Panc1 (cell line): ENCODE results near the gene CDK2. TPM values are rescaled to one million over a fixed set of nuclear protein-coding genes. Genes with fewer than 3 reads are reported as not detected.

ENCODE experiments used
- ATAC-seq: fragments of 200-7000 bp; cut with Tn5 transposase; 2 replicates; pipeline ENCODE4 v1.9.1; 2020; ENCODE audit warnings: mild to moderate bottlenecking, moderate library complexity
- BruUV-seq: library from RNA; stranded (reverse); fragments of 400-500 nt; replicated peaks from 2 replicates; lab custom pipeline; 2021; lab: Mats Ljungman, UMichigan
- CTCF ChIA-PET: fragments of 300-600 bp; sonication (Branson Sonifier 250); formaldehyde crosslinking; loops from one replicate; lab custom pipeline; 2022; ENCODE audit warnings: antibody characterized with exemption; lab: Charles Lee
- POLR2A ChIA-PET: fragments of 300-600 bp; sonication (Branson Sonifier 250); formaldehyde crosslinking; loops from one replicate; lab custom pipeline; 2022; ENCODE audit warnings: antibody characterized with exemption; lab: Charles Lee
- DNase-seq: peaks from one replicate; pipeline ENCODE4 v3.0.0-alpha.2; 2010; ENCODE audit warnings: low read depth, low spot score
- H3K27ac ChIP-seq: 2 replicates; pipeline ENCODE4 v1.5.1; 2011; ENCODE audit warnings: mild to moderate bottlenecking, low read length, inconsistent platforms
- H3K27me3 ChIP-seq: fragments of 200-500 bp; sonication (Bioruptor generic); 2 replicates; pipeline ENCODE4 v1.6.0; 2014; ENCODE audit warnings: low read length, inconsistent platforms; ENCODE audit not compliant: control insufficient read depth, insufficient read depth
- H3K36me3 ChIP-seq: fragments of 200-500 bp; sonication (Bioruptor generic); 2 replicates; pipeline ENCODE4 v1.5.1; 2014; ENCODE audit warnings: inconsistent platforms, mild to moderate bottlenecking, low read length, moderate library complexity; ENCODE audit not compliant: control insufficient read depth, insufficient read depth
- H3K4me1 ChIP-seq: 2 replicates; pipeline ENCODE4 v1.5.1; 2011; ENCODE audit warnings: inconsistent platforms, mild to moderate bottlenecking, low read length, moderate library complexity; ENCODE audit not compliant: control insufficient read depth, insufficient read depth
- H3K4me3 ChIP-seq, 2 experiments: 2 replicates each; pipeline ENCODE4 v1.5.1; 2011 to 2012; ENCODE audit warnings: low read depth in 2 of 2, low read length in 2 of 2, mild to moderate bottlenecking in 2 of 2, inconsistent platforms in 1 of 2, moderate library complexity in 1 of 2
- H3K9me3 ChIP-seq: fragments of 200-500 bp; sonication (Bioruptor generic); 2 replicates; pipeline ENCODE4 v1.5.1; 2014; ENCODE audit warnings: low read depth, mild to moderate bottlenecking, inconsistent platforms, low read length, moderate library complexity; ENCODE audit not compliant: control insufficient read depth, insufficient read depth
- CTCF ChIP-seq: fragments of 450-650 bp; IDR thresholded peaks from 2 replicates; pipeline ENCODE4 v1.5.1; 2017; ENCODE audit warnings: mild to moderate bottlenecking
- POLR2AphosphoS5 ChIP-seq: IDR thresholded peaks from 2 replicates; pipeline ENCODE4 v1.6.1; 2012; ENCODE audit warnings: mild to moderate bottlenecking, low read depth, low read length, moderate library complexity
- REST ChIP-seq, 2 experiments: IDR thresholded peaks; 2 replicates each; pipeline ENCODE4 v1.6.1; 2011 to 2012; ENCODE audit warnings: low read depth in 2 of 2, control low read depth in 1 of 2, low read length in 1 of 2, mild to moderate bottlenecking in 1 of 2, moderate library complexity in 1 of 2; ENCODE audit not compliant: insufficient read depth in 1 of 2
- SIN3A ChIP-seq: IDR thresholded peaks from 2 replicates; pipeline ENCODE4 v1.6.1; 2012; ENCODE audit warnings: low read depth, mild to moderate bottlenecking, low read length, moderate library complexity, borderline replicate concordance; ENCODE audit not compliant: insufficient read depth
- TCF7L2 ChIP-seq: IDR thresholded peaks from 2 replicates; pipeline ENCODE4 v1.6.1; 2011; ENCODE audit warnings: mild to moderate bottlenecking, low read depth, low read length, inconsistent platforms
- in situ Hi-C: cut with HindIII; loops from 2 replicates; pipeline ENCODE4 v1.10.0; 2016; ENCODE audit warnings: low sequenced_read_pairs, low pct_unique_long_range_greater_than_20kb
- intact Hi-C: fragments of 100-400 bp; cut with micrococcal nuclease; formaldehyde crosslinking; loops from one replicate; pipeline ENCODE4 v1.10.0; 2022; ENCODE audit not compliant: unreplicated experiment
- total RNA-seq: library from RNA; stranded (reverse); gene quantifications from one replicate; pipeline ENCODE4 v1.2.1, GENCODE V29; 2021; ENCODE audit not compliant: unreplicated experiment

Gene CDK2
- total RNA-seq, 1 experiment from 2014 or later, result 72.9 TPM

GRCh38 chr12:56011509-56012090, 45.0 kb downstream of the CDK2 start:
- H3K27ac ChIP-seq, result no peak overlapping the region
- TF ChIP-seq SIN3A, result no peak

GRCh38 chr12:56013482-56013881, 46.9 kb downstream of the CDK2 start:
- H3K27ac ChIP-seq, result no peak overlapping the region
- in situ Hi-C loops (no loop called here), intact Hi-C loops (no loop called here)
- no peaks in the 10 kb centered on the region for H3K27me3 ChIP-seq
- DNase-seq (no peak), ATAC-seq (no peak)
- ChIA-PET CTCF (no interaction called here), POLR2A (no interaction called here)
- no peak overlapping the region for H3K4me3 ChIP-seq
- H3K36me3 ChIP-seq, result no peaks in the 10 kb centered on the region
- TF ChIP-seq TCF7L2, result no peak
- TF ChIP-seq REST (IDR thresholded peaks at IDR 0.05; ENCODE audit: insufficient read depth in 1 of 2, low read depth in 2 of 2, low read length in 1 of 2), result no peak
- TF ChIP-seq SIN3A, result no peak
- no peak for TF ChIP-seq POLR2AphosphoS5
- TF ChIP-seq CTCF, result no peak
- no peaks in the 10 kb centered on the region for H3K4me1 ChIP-seq
- no peaks in the 10 kb centered on the region for H3K9me3 ChIP-seq
- BruUV-seq, result no TSS peak

More at GRCh38 chr12:56011509-56012090, 45.0 kb downstream of the CDK2 start:
- DNase-seq, result no peak
- in situ Hi-C loops, result no loop called here
- CTCF ChIA-PET, result interaction anchor here (0.7 kb wide), 1 partner anchor 18 kb away, joined by 3 read pairs; no protein-coding TSS in a partner anchor
- Histone ChIP-seq H3K9me3 (no peaks in the 10 kb centered on the region), H3K36me3 (no peaks in the 10 kb centered on the region), H3K4me3 (no peak overlapping the region), H3K4me1 (peaks cover 5% of the 10 kb centered on the region; the same call in 1 of the 2 replicates), H3K27me3 (no peaks in the 10 kb centered on the region)
- intact Hi-C loops, result no loop called here
- POLR2A ChIA-PET, result interaction anchor here (1.0 kb wide), 1 partner anchor 38 kb away, joined by 3 read pairs; the partner anchor contains the start of gene RAB5B
- BruUV-seq, result no TSS peak
- no peak for ATAC-seq

- ChIA-PET POLR2A (no interaction called here), CTCF (interaction anchor here (0.7 kb wide), 1 partner anchor 239 kb away, joined by 4 read pairs; no protein-coding TSS in a partner anchor)
- Histone ChIP-seq H3K27ac (no peak overlapping the region), H3K27me3 (no peaks in the 10 kb centered on the region), H3K4me3 (no peak overlapping the region), H3K36me3 (no peaks in the 10 kb centered on the region), H3K4me1 (no peaks in the 10 kb centered on the region), H3K9me3 (no peaks in the 10 kb centered on the region)
- ATAC-seq (no peak), DNase-seq (no peak)
- in situ Hi-C loops, result no loop called here
- BruUV-seq, result no TSS peak
- intact Hi-C loops, result no loop called here
- TF ChIP-seq TCF7L2, result no peak
- TF ChIP-seq REST (IDR thresholded peaks at IDR 0.05; ENCODE audit: insufficient read depth in 1 of 2, low read depth in 2 of 2, low read length in 1 of 2), result no peak
These were observed 47.6 kb downstream of the CDK2 start for GRCh38 chr12:56014205-56014604.
